ENCODE data around the gene ITSN1. TPM values are rescaled to one million over a fixed set of nuclear protein-coding genes. Genes with fewer than 3 reads are reported as not detected.

Gene ITSN1
- total RNA-seq, 3 donors from 2014 or later (not counting 1 experiment from before 2014, with no cell fraction given): 1.5 to 5.1 (median 2.7) TPM

GRCh38 chr21:33667636-33668035, 25.3 kb downstream of the ITSN1 start:
- no peak overlapping the region for H3K4me3 Mint-ChIP-seq
- H3K36me3 Mint-ChIP-seq: no peaks in the 10 kb centered on the region
- peaks cover 3 to 6% of the 10 kb centered on the region in 2 donors for H3K27me3 Mint-ChIP-seq (ENCODE audit: low read depth in 2 of 2)
- H3K4me3 ChIP-seq (ENCODE audit: low read length): no peak overlapping the region
- no peaks in the 10 kb centered on the region for H3K9me3 ChIP-seq (ENCODE audit: control insufficient read depth, insufficient read depth, low read length)
- H3K27ac Mint-ChIP-seq: no peak overlapping the region
- ATAC-seq: no peak
- no peak for DNase-seq
- no peak for TF ChIP-seq CTCF (IDR thresholded peaks at IDR 0.05)
- H3K27ac ChIP-seq (ENCODE audit: low read length): no peak overlapping the region
- no peaks in the 10 kb centered on the region for H3K4me1 ChIP-seq (ENCODE audit: control insufficient read depth, insufficient read depth, low read length)
- no peaks in the 10 kb centered on the region for H3K36me3 ChIP-seq (ENCODE audit: control insufficient read depth, insufficient read depth, low read length)
- no peaks in the 10 kb centered on the region for H3K4me1 Mint-ChIP-seq
- no peaks in the 10 kb centered on the region for H3K9me3 Mint-ChIP-seq
- H3K27me3 ChIP-seq (ENCODE audit: control insufficient read depth, insufficient read depth, low read length): no peaks in the 10 kb centered on the region
- 98% methylated on average over 6 of the region's 6 CpGs for WGBS (ENCODE audit: insufficient coverage)
- intact Hi-C loops (cut with micrococcal nuclease): no loop called here

- no peak overlapping the region for H3K27ac ChIP-seq (ENCODE audit: low read length)
Measured at GRCh38 chr21:33668180-33668579, 25.9 kb downstream of the ITSN1 start.

GRCh38 chr21:33668620-33669019, 26.3 kb downstream of the ITSN1 start:
- Histone ChIP-seq H3K9me3 (ENCODE audit: control insufficient read depth, insufficient read depth, low read length) (no peaks in the 10 kb centered on the region), H3K27me3 (ENCODE audit: control insufficient read depth, insufficient read depth, low read length) (no peaks in the 10 kb centered on the region), H3K4me1 (ENCODE audit: control insufficient read depth, insufficient read depth, low read length) (no peaks in the 10 kb centered on the region), H3K36me3 (ENCODE audit: control insufficient read depth, insufficient read depth, low read length) (no peaks in the 10 kb centered on the region), H3K4me3 (ENCODE audit: low read length) (no peak overlapping the region), H3K27ac (ENCODE audit: low read length) (no peak overlapping the region)
- Mint-ChIP-seq H3K27ac (no peak overlapping the region), H3K27me3 (ENCODE audit: low read depth in 2 of 2) (peaks cover 3 to 6% of the 10 kb centered on the region in 2 donors), H3K36me3 (no peaks in the 10 kb centered on the region), H3K4me3 (no peak overlapping the region), H3K9me3 (no peaks in the 10 kb centered on the region), H3K4me1 (no peaks in the 10 kb centered on the region)
- 88% methylated on average over 2 of the region's 2 CpGs for WGBS (ENCODE audit: insufficient coverage)
- DNase-seq (no peak), ATAC-seq (no peak)
- no peak for TF ChIP-seq CTCF (IDR thresholded peaks at IDR 0.05)
- intact Hi-C loops (cut with micrococcal nuclease): no loop called here

More at GRCh38 chr21:33668180-33668579, 25.9 kb downstream of the ITSN1 start:
- no peak for ATAC-seq
- WGBS (ENCODE audit: insufficient coverage): 89% methylated on average over 2 of the region's 4 CpGs
- no peaks in the 10 kb centered on the region for H3K4me1 ChIP-seq (ENCODE audit: control insufficient read depth, insufficient read depth, low read length)
- no peak overlapping the region for H3K27ac Mint-ChIP-seq
- no peak overlapping the region for H3K4me3 ChIP-seq (ENCODE audit: low read length)
- no peaks in the 10 kb centered on the region for H3K9me3 Mint-ChIP-seq
- no peak overlapping the region for H3K4me3 Mint-ChIP-seq
- H3K27me3 Mint-ChIP-seq (ENCODE audit: low read depth in 2 of 2): peaks cover 3 to 6% of the 10 kb centered on the region in 2 donors
- TF ChIP-seq CTCF (IDR thresholded peaks at IDR 0.05): no peak
- intact Hi-C loops (cut with micrococcal nuclease): no loop called here
- no peaks in the 10 kb centered on the region for H3K9me3 ChIP-seq (ENCODE audit: control insufficient read depth, insufficient read depth, low read length)
- H3K36me3 ChIP-seq (ENCODE audit: control insufficient read depth, insufficient read depth, low read length): no peaks in the 10 kb centered on the region
- H3K36me3 Mint-ChIP-seq: no peaks in the 10 kb centered on the region
- no peaks in the 10 kb centered on the region for H3K27me3 ChIP-seq (ENCODE audit: control insufficient read depth, insufficient read depth, low read length)
- DNase-seq: no peak
- no peaks in the 10 kb centered on the region for H3K4me1 Mint-ChIP-seq
